Loucy (cell line): ENCODE results near the gene ATXN7L1.

Source experiments
- H2AFZ ChIP-seq: fragments of 200-600 bp; sonication (generic); 2 replicates; pipeline ENCODE4 v1.6.0; 2016; ENCODE audit warnings: antibody characterized with exemption, mild to moderate bottlenecking, low read length, moderate library complexity
- H3F3A ChIP-seq: fragments of 200-600 bp; 2 replicates; pipeline ENCODE4 v1.6.0; 2016; ENCODE audit warnings: antibody characterized with exemption, low read depth, mild to moderate bottlenecking
- H3K27me3 ChIP-seq: fragments of 200-600 bp; sonication (generic); 2 replicates; pipeline ENCODE4 v1.6.1; 2014; ENCODE audit warnings: low read length, mild to moderate bottlenecking; ENCODE audit not compliant: insufficient read depth, poor library complexity, severe bottlenecking
- H3K36me3 ChIP-seq: fragments of 200-600 bp; sonication (generic); 2 replicates; pipeline ENCODE4 v1.6.1; 2016; ENCODE audit warnings: low read length; ENCODE audit not compliant: insufficient read depth
- H3K4me1 ChIP-seq: fragments of 200-600 bp; sonication (generic); 2 replicates; pipeline ENCODE4 v1.5.1; 2014; ENCODE audit warnings: low read length, mild to moderate bottlenecking; ENCODE audit not compliant: insufficient read depth, poor library complexity, severe bottlenecking
- H3K4me2 ChIP-seq: fragments of 200-600 bp; sonication (generic); 2 replicates; pipeline ENCODE4 v1.6.0; 2014; ENCODE audit warnings: antibody characterized with exemption, low read length, low read depth, mild to moderate bottlenecking; ENCODE audit not compliant: poor library complexity, severe bottlenecking
- H3K4me3 ChIP-seq: fragments of 200-600 bp; sonication (generic); 2 replicates; pipeline ENCODE4 v1.5.1; 2014; ENCODE audit warnings: low read length, mild to moderate bottlenecking, mixed read lengths; ENCODE audit not compliant: poor library complexity, severe bottlenecking
- H3K79me2 ChIP-seq: fragments of 200-600 bp; sonication (generic); 2 replicates; pipeline ENCODE4 v1.6.1; 2014; ENCODE audit warnings: low read length; ENCODE audit not compliant: insufficient read depth
- H3K9ac ChIP-seq: fragments of 200-600 bp; sonication (generic); 2 replicates; pipeline ENCODE4 v1.6.0; 2014; ENCODE audit warnings: mild to moderate bottlenecking, low read depth, low read length, moderate library complexity; ENCODE audit not compliant: poor library complexity, severe bottlenecking
- H3K9me2 ChIP-seq: fragments of 200-600 bp; sonication (generic); replicated peaks from 2 replicates; pipeline ENCODE4 v1.6.1; 2016; ENCODE audit warnings: low read depth, low read length, mixed read lengths
- H3K9me3 ChIP-seq: fragments of 200-600 bp; sonication (generic); 2 replicates; pipeline ENCODE4 v1.6.1; 2014; ENCODE audit warnings: mild to moderate bottlenecking, antibody characterized with exemption, low read length, low read depth; ENCODE audit not compliant: insufficient read depth
- H4K20me1 ChIP-seq: fragments of 200-600 bp; sonication (generic); 2 replicates; pipeline ENCODE4 v1.6.0; 2014; ENCODE audit warnings: antibody characterized with exemption, low read length, mild to moderate bottlenecking; ENCODE audit not compliant: insufficient read depth, poor library complexity, severe bottlenecking
- EZH2phosphoT487 ChIP-seq: fragments of 200-600 bp; IDR thresholded peaks from 2 replicates; pipeline ENCODE4 v1.6.1; 2018; ENCODE audit warnings: antibody characterized with exemption, mild to moderate bottlenecking, moderate library complexity, borderline replicate concordance
- TF ChIP-seq, protein P1 (sequence below): fragments of 200-600 bp; sonication (generic); conservative IDR thresholded peaks from 2 replicates; pipeline ENCODE4 v1.5.1; 2014; ENCODE audit warnings: mild to moderate bottlenecking, antibody characterized with exemption, low read length

The ATXN7L1 gene

DNA sequence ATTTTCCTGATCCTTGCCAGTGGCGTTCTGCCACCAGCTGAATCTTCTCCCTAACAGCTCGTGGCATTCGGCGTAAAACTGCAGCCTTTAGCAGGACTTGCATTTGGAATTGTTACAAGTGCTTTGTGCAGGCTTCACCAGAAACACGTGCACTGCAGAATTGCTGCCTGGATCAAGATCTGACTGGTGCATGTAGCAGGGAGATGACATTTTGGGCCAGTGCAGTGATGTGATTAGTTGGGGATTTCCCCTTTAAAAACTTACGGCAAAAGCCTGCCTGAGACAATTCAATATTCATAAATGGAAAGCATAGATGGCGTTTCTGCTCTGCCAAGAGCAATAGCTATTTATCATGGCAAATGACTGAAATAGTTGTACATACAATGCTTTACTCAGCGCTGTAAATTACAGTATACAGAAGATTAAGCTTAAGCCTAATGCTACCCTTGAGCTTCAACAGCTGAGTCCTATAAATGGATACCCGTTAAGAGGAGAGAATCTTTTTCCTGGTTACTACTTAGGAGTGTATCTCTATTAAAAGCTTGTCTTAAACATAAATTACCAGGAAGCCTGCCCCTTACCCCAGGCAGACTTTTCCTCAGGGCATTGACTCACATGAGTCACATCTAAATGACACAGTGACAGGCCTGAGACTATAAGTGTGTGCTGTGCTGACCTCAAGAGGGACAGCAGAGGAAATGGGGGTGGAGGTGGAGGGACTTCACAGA is 106.3 kb downstream of the ATXN7L1 start:
- H3K36me3 ChIP-seq = no peaks in the 10 kb centered on the region
- H3K4me2 ChIP-seq = no peak overlapping the region
- no peak overlapping the region for H2AFZ ChIP-seq
- no peaks in the 10 kb centered on the region for H3K27me3 ChIP-seq
- H3K79me2 ChIP-seq = no peaks in the 10 kb centered on the region
- no peaks in the 10 kb centered on the region for H3K9me3 ChIP-seq
- H3K9ac ChIP-seq = no peak overlapping the region
- TF ChIP-seq, protein P1, sequence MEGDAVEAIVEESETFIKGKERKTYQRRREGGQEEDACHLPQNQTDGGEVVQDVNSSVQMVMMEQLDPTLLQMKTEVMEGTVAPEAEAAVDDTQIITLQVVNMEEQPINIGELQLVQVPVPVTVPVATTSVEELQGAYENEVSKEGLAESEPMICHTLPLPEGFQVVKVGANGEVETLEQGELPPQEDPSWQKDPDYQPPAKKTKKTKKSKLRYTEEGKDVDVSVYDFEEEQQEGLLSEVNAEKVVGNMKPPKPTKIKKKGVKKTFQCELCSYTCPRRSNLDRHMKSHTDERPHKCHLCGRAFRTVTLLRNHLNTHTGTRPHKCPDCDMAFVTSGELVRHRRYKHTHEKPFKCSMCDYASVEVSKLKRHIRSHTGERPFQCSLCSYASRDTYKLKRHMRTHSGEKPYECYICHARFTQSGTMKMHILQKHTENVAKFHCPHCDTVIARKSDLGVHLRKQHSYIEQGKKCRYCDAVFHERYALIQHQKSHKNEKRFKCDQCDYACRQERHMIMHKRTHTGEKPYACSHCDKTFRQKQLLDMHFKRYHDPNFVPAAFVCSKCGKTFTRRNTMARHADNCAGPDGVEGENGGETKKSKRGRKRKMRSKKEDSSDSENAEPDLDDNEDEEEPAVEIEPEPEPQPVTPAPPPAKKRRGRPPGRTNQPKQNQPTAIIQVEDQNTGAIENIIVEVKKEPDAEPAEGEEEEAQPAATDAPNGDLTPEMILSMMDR = no peak
- TF ChIP-seq EZH2phosphoT487 = no peak
- no peaks in the 10 kb centered on the region for H3K9me2 ChIP-seq
- H3K4me1 ChIP-seq = no peaks in the 10 kb centered on the region
- no peaks in the 10 kb centered on the region for H3F3A ChIP-seq
- H4K20me1 ChIP-seq = no peaks in the 10 kb centered on the region
- no peak overlapping the region for H3K4me3 ChIP-seq

DNA sequence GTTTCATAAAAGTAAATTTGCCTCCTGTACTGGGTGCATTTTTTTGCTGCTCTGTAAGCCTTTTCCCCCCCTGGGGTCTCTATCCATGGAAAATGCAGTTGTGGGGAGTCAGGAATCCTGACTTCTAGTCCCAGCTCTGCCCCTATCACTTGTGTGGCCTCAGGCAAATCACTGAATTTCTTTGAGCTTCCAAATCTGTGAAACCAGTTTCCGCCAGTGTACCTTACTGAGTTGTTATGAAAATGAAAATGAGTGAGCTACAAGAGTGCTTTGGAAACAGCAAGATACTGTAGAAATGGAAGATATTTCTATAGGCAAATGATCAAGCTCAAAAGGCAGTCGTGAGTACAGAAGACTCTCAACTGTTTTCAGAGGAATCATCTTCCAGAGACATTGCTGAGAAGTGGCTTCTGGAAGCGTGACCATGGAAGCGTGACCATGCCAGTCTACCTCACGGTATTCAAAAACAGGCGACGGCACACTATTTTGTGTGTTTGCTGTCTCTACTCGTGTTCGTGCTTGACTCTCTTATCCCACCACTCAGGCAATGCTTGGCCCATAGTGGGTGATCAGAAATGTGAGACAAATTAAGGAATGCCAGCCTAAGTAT is 107.4 kb downstream of the ATXN7L1 start:
- no peaks in the 10 kb centered on the region for H3K4me1 ChIP-seq
- H4K20me1 ChIP-seq = no peaks in the 10 kb centered on the region
- no peaks in the 10 kb centered on the region for H3K9me2 ChIP-seq
- no peaks in the 10 kb centered on the region for H3F3A ChIP-seq
- no peaks in the 10 kb centered on the region for H3K9me3 ChIP-seq
- H3K27me3 ChIP-seq = no peaks in the 10 kb centered on the region
- no peak overlapping the region for H2AFZ ChIP-seq
- H3K4me2 ChIP-seq = no peak overlapping the region
- TF ChIP-seq, protein P1 = no peak
- no peak for TF ChIP-seq EZH2phosphoT487
- no peaks in the 10 kb centered on the region for H3K79me2 ChIP-seq
- H3K4me3 ChIP-seq = no peak overlapping the region
- no peaks in the 10 kb centered on the region for H3K36me3 ChIP-seq
- H3K9ac ChIP-seq = no peak overlapping the region

DNA sequence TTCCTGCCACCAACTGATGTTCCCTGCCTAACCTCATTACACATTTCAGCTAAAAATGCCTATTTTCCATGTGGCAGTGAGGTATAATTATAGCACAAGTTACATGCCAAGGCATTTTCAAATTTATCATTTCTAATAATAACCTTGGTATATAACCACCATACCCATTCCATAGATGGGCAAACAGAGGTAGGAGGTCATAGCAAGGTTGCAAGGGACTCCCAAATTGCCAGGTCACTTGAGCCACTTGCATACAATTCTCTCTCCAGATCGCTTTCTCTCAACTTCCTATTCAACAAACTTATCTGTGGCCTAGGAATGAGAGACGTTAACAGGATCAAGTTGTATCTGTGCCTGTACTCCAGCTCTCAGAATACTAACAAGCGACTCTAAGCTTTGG is 108.3 kb downstream of the ATXN7L1 start:
- Histone ChIP-seq H3K9ac (no peak overlapping the region), H3K9me3 (no peaks in the 10 kb centered on the region), H3K36me3 (no peaks in the 10 kb centered on the region), H3K4me2 (no peak overlapping the region), H4K20me1 (no peaks in the 10 kb centered on the region), H3K9me2 (no peaks in the 10 kb centered on the region), H3F3A (no peaks in the 10 kb centered on the region), H3K4me1 (no peaks in the 10 kb centered on the region), H2AFZ (no peak overlapping the region), H3K27me3 (no peaks in the 10 kb centered on the region), H3K79me2 (no peaks in the 10 kb centered on the region), H3K4me3 (no peak overlapping the region)
- no peak for TF ChIP-seq EZH2phosphoT487
- TF ChIP-seq, protein P1 = no peak
